Activated T-cell treated with anti-CD3 and anti-CD28 coated beads for 24 hours (primary cell): Measurements from ENCODE around the gene BACE1-AS.
"Not testable (repeated sequence)": the region's sequence is repeated elsewhere in the genome, so short reads cannot be mapped to it uniquely, and the experiment has no call there.

Source experiments
- DNase-seq: peaks from one replicate; pipeline ENCODE4 v3.0.0-alpha.2; 2020; ENCODE audit warnings: low read depth

BACE1-AS gene

DNA sequence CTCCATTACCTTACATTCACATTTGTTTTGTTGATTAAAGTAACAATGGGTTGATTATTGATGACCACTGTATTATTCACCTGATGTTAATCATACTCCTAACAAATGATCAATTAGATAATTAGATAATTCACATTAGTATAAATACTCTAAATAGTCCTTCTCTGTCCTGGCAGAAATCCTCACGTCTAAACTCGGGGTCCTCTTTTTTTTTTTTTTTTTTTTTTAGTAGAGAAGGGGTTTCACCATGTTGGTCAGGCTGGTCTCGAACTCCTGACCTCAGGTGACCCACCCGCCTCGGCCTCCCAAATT, 36.1 kb downstream of the BACE1-AS start:
- not testable (repeated sequence) for DNase-seq

- peak; percentile 90 for DNase-seq
Measured at GRCh38 chr11:117327567-117328374, 36.6 kb downstream of the BACE1-AS start, which contains the start of gene CEP164. TSS of gene CEP164 (plus strand) at chr11:117327854. CDS start at chr11:117338587, 10,733 bp downstream.

- DNase-seq: no peak
Measured at GRCh38 chr11:117328375-117329010, 37.3 kb downstream of the BACE1-AS start.

DNA sequence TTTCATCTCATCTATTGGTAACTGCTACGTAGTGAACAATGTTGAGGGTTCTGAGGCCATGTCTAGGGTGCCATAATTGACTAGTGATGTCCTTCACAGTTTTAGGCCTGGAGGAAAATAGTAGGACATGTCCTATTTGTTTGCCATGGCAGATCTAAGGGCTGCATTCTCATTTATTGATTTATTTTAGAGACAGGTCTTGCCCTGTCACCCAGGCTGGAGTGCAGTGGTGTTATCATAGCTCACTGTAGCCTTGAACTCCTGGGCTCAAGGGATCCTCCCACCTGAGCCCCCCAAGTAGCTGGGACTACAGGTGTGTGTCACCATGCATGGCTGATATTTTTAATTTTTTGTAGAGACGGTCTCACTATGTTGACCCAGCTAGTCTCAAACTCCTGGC, 41.7 kb downstream of the BACE1-AS start:
- no peak for DNase-seq

DNA sequence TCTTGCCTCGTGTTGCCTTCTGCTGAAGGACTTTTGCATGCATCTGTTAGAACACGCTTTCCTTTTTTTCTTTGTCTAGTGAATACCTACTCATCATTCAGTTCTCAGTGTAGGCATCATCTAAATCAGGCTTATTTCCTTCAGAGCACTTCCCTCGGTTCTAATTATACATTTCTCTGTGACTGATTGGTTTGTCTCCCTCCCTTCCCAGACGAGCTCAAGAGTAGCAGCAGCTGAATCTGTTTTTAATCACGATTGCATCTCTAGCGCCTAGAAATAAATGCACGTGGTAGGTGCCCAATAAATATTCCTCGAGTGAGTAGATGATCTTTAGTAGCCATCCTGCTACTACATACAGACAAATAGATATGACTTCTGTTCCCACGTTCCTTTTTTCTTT, 42.8 kb downstream of the BACE1-AS start:
- DNase-seq: no peak

DNA sequence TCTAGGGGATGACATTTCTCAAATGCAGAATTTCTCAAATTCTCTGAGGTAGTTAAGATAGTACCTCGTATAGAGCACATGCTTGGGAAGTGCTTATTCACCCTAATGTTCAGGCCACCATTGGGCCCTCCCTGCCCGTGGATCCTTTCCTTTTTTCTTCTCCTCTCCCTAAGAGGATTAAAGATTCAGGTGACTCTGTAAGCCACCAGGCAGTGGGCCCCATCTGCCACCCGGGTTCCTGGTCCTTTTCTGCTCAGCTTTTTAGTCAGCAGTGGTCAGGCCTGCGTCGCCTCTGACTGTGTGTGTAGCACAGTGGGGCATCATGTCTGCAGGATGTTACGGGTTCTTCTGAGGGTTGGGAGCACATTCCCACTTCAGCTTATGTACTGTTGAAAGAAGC, 43.8 kb downstream of the BACE1-AS start:
- no peak for DNase-seq

DNA sequence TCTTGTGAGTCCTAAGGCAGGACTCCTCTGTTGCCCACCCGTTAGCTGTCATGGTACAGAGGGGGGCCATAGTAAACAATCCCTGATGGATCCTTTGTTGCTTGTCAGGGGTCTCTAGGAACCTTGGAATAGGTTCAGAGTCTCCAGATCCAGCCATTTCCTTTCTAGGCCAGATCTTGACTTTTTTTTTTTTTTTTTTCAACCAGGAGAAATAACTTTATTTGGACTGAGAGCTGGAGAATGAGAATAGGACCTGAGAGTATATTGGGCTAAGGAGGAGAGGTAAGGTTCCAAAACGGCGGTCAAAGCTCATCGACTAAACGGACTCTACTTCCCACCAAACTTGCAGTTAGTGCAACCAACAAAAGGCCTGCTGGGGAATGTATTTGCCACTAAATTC, 44.3 kb downstream of the BACE1-AS start:
- DNase-seq: no peak

DNA sequence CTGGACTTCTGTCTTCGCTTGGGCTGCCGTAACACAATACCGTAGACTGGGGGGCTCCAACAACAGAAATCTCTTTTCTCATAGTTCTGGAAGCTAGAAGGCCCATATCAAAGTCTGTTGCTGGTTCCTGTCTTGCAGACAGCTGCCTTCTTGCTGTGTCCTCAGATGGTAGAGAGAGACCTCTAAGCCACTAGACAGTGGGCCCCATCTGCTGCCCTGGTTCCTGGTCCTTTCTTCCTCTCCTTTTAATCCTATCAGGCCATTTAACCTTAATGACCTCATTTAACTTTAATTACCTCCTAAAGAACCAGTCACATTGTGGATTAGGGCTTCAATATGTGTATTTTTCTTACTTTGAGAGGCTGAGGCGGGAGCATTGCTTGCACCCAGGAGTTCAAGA, 45.9 kb downstream of the BACE1-AS start:
- no peak for DNase-seq
